ENCODE data around the gene TSPAN9. TPM values are rescaled to one million over a fixed set of nuclear protein-coding genes. Genes with fewer than 3 reads are reported as not detected.

Gene TSPAN9
- polyA plus RNA-seq, 2 of the 4 experiments (the other 2 are of a cell fraction) = 12.4 to 16.1 TPM

GRCh38 chr12:3177778-3178425, 100.7 kb downstream of the TSPAN9 start:
- no peak for FAIRE-seq
- H3K27ac ChIP-seq = no peak overlapping the region
- DNase-seq (ENCODE audit: low read depth in 1 of 2, low spot score in 1 of 2) = no peak

GRCh38 chr12:3178671-3179313, 101.6 kb downstream of the TSPAN9 start:
- WGBS (ENCODE audit: missing lambda C conversion rate) = 89% methylated on average over 12 of the region's 12 CpGs
- Histone ChIP-seq H3K9me3 (no peaks in the 10 kb centered on the region), H3K4me2 (no peak overlapping the region), H3K27ac (no peak overlapping the region), H3K4me1 (0 out of 3 replicates have a peak, but pooled peaks cover 3% of the 10 kb centered on the region), H3K4me3 (no peak overlapping the region)
- TF ChIP-seq JUN (IDR thresholded peaks at IDR 0.05) (no peak), HOXB5 (CRISPR knock-in tag; IDR thresholded peaks at IDR 0.05) (no peak), PHF8 (IDR thresholded peaks at IDR 0.05; ENCODE audit: borderline replicate concordance, low read depth) (no peak), ZC3H11A (IDR thresholded peaks at IDR 0.05) (no peak), HMGXB4 (CRISPR knock-in tag; IDR thresholded peaks at IDR 0.05; ENCODE audit: borderline replicate concordance) (no peak), FOXS1 (CRISPR knock-in tag; IDR thresholded peaks at IDR 0.05) (no peak), ZSCAN20 (CRISPR knock-in tag; IDR thresholded peaks at IDR 0.05) (no peak), HDAC2 (IDR thresholded peaks at IDR 0.05) (no peak), FOSL2 (IDR thresholded peaks at IDR 0.05) (no peak), FOSL2 (CRISPR knock-in tag; IDR thresholded peaks at IDR 0.05) (no peak), FOSB (CRISPR knock-in tag; IDR thresholded peaks at IDR 0.05) (no peak), SREBF2 (IDR thresholded peaks at IDR 0.05) (no peak), EHMT2 (IDR thresholded peaks at IDR 0.05; ENCODE audit: low read depth) (no peak), RARB (CRISPR knock-in tag; IDR thresholded peaks at IDR 0.05) (no peak), JUNB (IDR thresholded peaks at IDR 0.05) (no peak), KDM5A (IDR thresholded peaks at IDR 0.05) (no peak), CHD4 (IDR thresholded peaks at IDR 0.05; ENCODE audit: borderline replicate concordance) (no peak), TFCP2L1 (CRISPR knock-in tag; IDR thresholded peaks at IDR 0.05) (no peak), CTCF (IDR thresholded peaks at IDR 0.05) (no peak), CHD2 (IDR thresholded peaks at IDR 0.05; ENCODE audit: low read length, partially characterized antibody) (no peak)
- CTCF ChIA-PET = interaction anchor here (0.5 to 2.1 kb wide), 8 partner anchors 8 to 703 kb away, joined by 3 to 11 read pairs (median 4); no protein-coding TSS in a partner anchor
- ATAC-seq (no peak), FAIRE-seq (no peak), DNase-seq (ENCODE audit: low read depth in 1 of 2, low spot score in 1 of 2) (no peak)
- POLR2A ChIA-PET = no interaction called here

More at GRCh38 chr12:3177778-3178425, 100.7 kb downstream of the TSPAN9 start:
- POLR2A ChIA-PET = no interaction called here
- no peak overlapping the region for H3K4me3 ChIP-seq
- 0 out of 3 replicates have a peak, but pooled peaks cover 3% of the 10 kb centered on the region for H3K4me1 ChIP-seq
- no peak for ATAC-seq
- 86% methylated on average over 18 of the region's 18 CpGs for WGBS (ENCODE audit: missing lambda C conversion rate)
- no peak overlapping the region for H3K4me2 ChIP-seq
- TF ChIP-seq HOXB5 (CRISPR knock-in tag; IDR thresholded peaks at IDR 0.05) = no peak
- TF ChIP-seq SREBF2 (IDR thresholded peaks at IDR 0.05) = no peak
- TF ChIP-seq GATA3 (IDR thresholded peaks at IDR 0.05; ENCODE audit: borderline replicate concordance) = no peak
- TF ChIP-seq SMC3 (IDR thresholded peaks at IDR 0.05) = no peak
- TF ChIP-seq JUNB (IDR thresholded peaks at IDR 0.05) = no peak
- TF ChIP-seq CTCF (IDR thresholded peaks at IDR 0.05) = no peak
- no peak for TF ChIP-seq ZSCAN20 (CRISPR knock-in tag; IDR thresholded peaks at IDR 0.05)
- TF ChIP-seq RCOR1 (IDR thresholded peaks at IDR 0.05; ENCODE audit: low read depth, low read length) = no peak
- TF ChIP-seq FOSB (CRISPR knock-in tag; IDR thresholded peaks at IDR 0.05) = no peak
- TF ChIP-seq E2F6 (IDR thresholded peaks at IDR 0.05; ENCODE audit: borderline replicate concordance, low read depth) = no peak
- TF ChIP-seq RAD21 (conservative IDR thresholded peaks at IDR 0.05 in 1 of 2, IDR thresholded peaks at IDR 0.05 in 1 of 2) = no peak
- TF ChIP-seq HOXB13 (CRISPR knock-in tag; IDR thresholded peaks at IDR 0.05; ENCODE audit: low read depth) = no peak
- no peak for TF ChIP-seq FOXS1 (CRISPR knock-in tag; IDR thresholded peaks at IDR 0.05)
- CTCF ChIA-PET = interaction anchor here (0.5 to 2.1 kb wide), 5 partner anchors 9 to 704 kb away, joined by 3 to 7 read pairs (median 4); no protein-coding TSS in a partner anchor
- H3K9me3 ChIP-seq = no peaks in the 10 kb centered on the region
